ENCODE results near the gene SDK2. TPM values are rescaled to one million over a fixed set of nuclear protein-coding genes. Genes with fewer than 3 reads are reported as not detected.

SDK2 gene
- total RNA-seq, 2 experiments from 2014 or later, result 0.23 to 0.27 TPM

GRCh38 chr17:73288534-73289302 lies 355.5 kb downstream of the SDK2 start:
- ChIA-PET CTCF (no interaction called here), POLR2A (no interaction called here)

GRCh38 chr17:73286863-73287296 lies 357.4 kb downstream of the SDK2 start:
- ChIA-PET POLR2A (no interaction called here), CTCF (no interaction called here)

GRCh38 chr17:73285916-73286862 lies 358.1 kb downstream of the SDK2 start:
- CTCF ChIA-PET, result no interaction called here
- POLR2A ChIA-PET, result no interaction called here

- CTCF ChIA-PET, result no interaction called here
- POLR2A ChIA-PET, result no interaction called here
Measured at GRCh38 chr17:73285603-73285908, 358.7 kb downstream of the SDK2 start.

GRCh38 chr17:73284906-73285602 lies 359.2 kb downstream of the SDK2 start:
- POLR2A ChIA-PET, result no interaction called here
- CTCF ChIA-PET, result no interaction called here

All from activated CD8-positive, alpha-beta memory T cell treated with anti-CD3 and anti-CD28 coated beads for 36 hours (primary cell).